ENCODE data around the gene FLT3.
"Not testable (repeated sequence)": the region's sequence is repeated elsewhere in the genome, so short reads cannot be mapped to it uniquely, and the experiment has no call there.

Gene FLT3

DNA sequence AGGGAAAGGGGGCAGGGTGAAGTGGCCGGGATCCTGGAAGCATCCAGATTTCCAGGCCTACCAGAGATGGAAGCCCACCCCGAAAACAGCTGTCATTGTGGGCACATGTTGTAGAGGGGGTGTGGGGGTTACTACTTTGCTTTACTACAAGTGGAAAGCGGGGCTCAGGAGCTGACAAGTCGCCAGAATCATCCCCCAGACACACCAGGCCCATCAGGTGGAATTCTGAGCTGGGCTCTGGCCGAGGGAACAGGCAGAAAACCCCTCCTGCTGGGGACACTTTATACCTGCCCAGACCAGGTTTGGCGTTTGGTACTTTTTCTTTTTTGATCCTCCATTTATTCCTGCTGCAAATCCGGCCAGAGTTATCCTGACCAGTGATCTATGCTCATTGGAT lies 135.0 kb downstream of the FLT3 start:
- no peak overlapping the region for H3K4me3 ChIP-seq (ENCODE audit: low read depth, low read length)
- H3K27me3 ChIP-seq (ENCODE audit: insufficient read depth, low read depth, severe bottlenecking): peaks cover 100% of the 10 kb centered on the region
- no peak for DNase-seq
- H3K27ac ChIP-seq: no peak overlapping the region
- H3K36me3 ChIP-seq: no peaks in the 10 kb centered on the region
- peaks cover 41% of the 10 kb centered on the region for H3K9me3 ChIP-seq (ENCODE audit: severe bottlenecking)
- TF ChIP-seq, protein P1, sequence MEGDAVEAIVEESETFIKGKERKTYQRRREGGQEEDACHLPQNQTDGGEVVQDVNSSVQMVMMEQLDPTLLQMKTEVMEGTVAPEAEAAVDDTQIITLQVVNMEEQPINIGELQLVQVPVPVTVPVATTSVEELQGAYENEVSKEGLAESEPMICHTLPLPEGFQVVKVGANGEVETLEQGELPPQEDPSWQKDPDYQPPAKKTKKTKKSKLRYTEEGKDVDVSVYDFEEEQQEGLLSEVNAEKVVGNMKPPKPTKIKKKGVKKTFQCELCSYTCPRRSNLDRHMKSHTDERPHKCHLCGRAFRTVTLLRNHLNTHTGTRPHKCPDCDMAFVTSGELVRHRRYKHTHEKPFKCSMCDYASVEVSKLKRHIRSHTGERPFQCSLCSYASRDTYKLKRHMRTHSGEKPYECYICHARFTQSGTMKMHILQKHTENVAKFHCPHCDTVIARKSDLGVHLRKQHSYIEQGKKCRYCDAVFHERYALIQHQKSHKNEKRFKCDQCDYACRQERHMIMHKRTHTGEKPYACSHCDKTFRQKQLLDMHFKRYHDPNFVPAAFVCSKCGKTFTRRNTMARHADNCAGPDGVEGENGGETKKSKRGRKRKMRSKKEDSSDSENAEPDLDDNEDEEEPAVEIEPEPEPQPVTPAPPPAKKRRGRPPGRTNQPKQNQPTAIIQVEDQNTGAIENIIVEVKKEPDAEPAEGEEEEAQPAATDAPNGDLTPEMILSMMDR (IDR thresholded peaks at IDR 0.05; ENCODE audit: low read depth, low read length): no peak

DNA sequence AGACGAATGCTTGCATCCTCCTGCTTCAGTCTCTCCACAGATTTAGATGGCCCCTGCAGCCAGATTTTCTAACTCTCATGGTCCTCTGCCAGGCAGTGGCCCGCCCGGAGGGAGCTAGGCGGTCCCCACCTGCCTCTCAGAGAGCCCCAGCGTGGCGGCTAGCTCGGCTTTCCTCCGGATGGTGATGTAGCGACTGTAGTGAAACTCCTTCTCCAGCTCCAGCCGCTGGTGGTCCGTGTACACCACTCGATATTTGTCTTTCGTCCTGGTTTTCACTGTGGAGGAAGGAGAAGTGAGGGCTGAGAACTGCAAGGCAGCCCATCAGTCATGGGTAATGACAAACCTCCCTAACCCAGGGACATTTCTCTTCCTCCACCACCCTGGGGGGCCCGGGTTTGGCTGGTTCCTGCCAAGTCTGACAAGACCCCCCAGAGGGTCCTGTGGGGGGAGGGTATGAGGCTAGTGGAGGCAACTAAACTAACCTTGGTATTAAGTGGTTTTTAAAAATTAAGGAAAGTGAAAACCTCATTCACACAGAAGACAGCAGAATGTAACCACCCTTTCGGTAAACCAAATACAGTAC lies 135.5 kb downstream of the FLT3 start:
- TF ChIP-seq, protein P1 (IDR thresholded peaks at IDR 0.05; ENCODE audit: low read depth, low read length): no peak
- H3K4me3 ChIP-seq (ENCODE audit: low read depth, low read length): no peak overlapping the region
- peaks cover 100% of the 10 kb centered on the region for H3K27me3 ChIP-seq (ENCODE audit: insufficient read depth, low read depth, severe bottlenecking)

DNA sequence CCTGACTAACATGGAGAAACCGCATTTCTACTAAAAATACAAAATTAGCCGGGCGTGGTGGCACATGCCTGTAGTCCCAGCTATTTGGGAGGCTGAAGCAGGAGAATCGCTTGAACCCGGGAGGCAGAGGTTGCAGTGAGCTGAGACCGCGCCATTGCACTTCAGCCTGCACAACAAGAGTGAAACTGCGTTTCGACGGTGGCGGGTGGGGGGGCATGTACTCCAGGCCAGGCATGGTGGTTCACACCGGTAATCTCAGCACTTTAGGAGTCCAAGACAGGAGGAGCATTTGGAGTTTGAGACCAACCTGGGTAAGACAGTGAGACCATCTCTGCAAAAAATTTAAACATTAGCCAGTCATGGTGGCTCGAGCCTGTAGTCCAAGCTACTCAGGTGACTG lies 136.2 kb downstream of the FLT3 start:
- H3K27ac ChIP-seq; H3K4me3 ChIP-seq (ENCODE audit: low read depth, low read length); DNase-seq; H3K36me3 ChIP-seq: not testable (repeated sequence)
- H3K9me3 ChIP-seq (ENCODE audit: severe bottlenecking): peaks cover 38% of the 10 kb centered on the region
- H3K27me3 ChIP-seq (ENCODE audit: insufficient read depth, low read depth, severe bottlenecking): peaks cover 100% of the 10 kb centered on the region

More for the DNA sequence above, 135.5 kb downstream of the FLT3 start:
- peaks cover 41% of the 10 kb centered on the region for H3K9me3 ChIP-seq (ENCODE audit: severe bottlenecking)
- DNase-seq: no peak
- no peaks in the 10 kb centered on the region for H3K36me3 ChIP-seq
- no peak overlapping the region for H3K27ac ChIP-seq

DNA sequence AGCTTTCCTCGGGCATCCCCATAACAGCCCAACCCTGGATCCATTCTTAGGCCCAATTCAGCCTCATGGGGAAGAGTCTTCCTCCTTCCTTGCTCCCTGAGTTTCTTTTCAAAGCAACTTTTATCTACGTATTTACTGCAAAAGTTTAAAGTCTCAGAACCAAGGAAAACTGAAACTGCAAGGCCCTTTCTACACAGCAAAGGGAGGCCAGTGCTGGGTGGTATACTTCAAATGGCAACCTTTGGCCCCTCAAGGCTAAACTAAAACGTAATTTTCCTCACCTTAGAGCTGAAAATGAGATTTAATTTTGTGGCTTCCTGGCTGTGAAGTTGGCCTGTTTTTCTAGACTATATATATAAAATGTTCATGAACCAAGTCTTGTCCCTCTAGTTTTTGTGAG lies 136.9 kb downstream of the FLT3 start:
- peaks cover 31% of the 10 kb centered on the region for H3K9me3 ChIP-seq (ENCODE audit: severe bottlenecking)
- H3K27me3 ChIP-seq (ENCODE audit: insufficient read depth, low read depth, severe bottlenecking): peaks cover 100% of the 10 kb centered on the region
- H3K4me3 ChIP-seq (ENCODE audit: low read depth, low read length): no peak overlapping the region

DNA sequence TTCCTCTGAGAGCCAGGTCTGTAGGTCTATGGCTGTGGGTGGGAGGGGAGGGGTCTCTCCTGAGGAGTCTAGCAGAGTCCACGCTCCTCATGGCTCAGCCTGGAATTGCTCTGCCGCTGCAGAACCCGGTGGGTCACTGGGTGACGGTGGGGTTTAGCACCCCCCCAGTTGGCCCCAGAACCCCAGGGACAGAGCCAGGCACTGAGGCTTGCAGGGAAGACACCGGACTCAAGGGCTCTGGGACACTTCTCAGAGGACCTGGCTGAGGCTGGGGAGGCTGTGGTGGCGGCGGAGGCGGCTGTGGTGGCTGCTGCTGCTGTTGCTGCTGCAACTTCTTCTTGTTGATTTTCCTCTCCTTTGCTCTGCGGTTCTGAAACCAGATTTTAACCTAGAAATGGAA lies 137.4 kb downstream of the FLT3 start:
- TF ChIP-seq, protein P1 (IDR thresholded peaks at IDR 0.05; ENCODE audit: low read depth, low read length): no peak
- Histone ChIP-seq H3K27me3 (ENCODE audit: insufficient read depth, low read depth, severe bottlenecking) (peaks cover 100% of the 10 kb centered on the region), H3K36me3 (no peaks in the 10 kb centered on the region), H3K4me3 (ENCODE audit: low read depth, low read length) (no peak overlapping the region), H3K9me3 (ENCODE audit: severe bottlenecking) (peaks cover 26% of the 10 kb centered on the region), H3K27ac (no peak overlapping the region)
- no peak for DNase-seq

More for the DNA sequence above, 136.9 kb downstream of the FLT3 start:
- DNase-seq: no peak
- Histone ChIP-seq H3K27ac (no peak overlapping the region), H3K36me3 (no peaks in the 10 kb centered on the region)
- TF ChIP-seq, protein P1 (IDR thresholded peaks at IDR 0.05; ENCODE audit: low read depth, low read length): no peak

DNA sequence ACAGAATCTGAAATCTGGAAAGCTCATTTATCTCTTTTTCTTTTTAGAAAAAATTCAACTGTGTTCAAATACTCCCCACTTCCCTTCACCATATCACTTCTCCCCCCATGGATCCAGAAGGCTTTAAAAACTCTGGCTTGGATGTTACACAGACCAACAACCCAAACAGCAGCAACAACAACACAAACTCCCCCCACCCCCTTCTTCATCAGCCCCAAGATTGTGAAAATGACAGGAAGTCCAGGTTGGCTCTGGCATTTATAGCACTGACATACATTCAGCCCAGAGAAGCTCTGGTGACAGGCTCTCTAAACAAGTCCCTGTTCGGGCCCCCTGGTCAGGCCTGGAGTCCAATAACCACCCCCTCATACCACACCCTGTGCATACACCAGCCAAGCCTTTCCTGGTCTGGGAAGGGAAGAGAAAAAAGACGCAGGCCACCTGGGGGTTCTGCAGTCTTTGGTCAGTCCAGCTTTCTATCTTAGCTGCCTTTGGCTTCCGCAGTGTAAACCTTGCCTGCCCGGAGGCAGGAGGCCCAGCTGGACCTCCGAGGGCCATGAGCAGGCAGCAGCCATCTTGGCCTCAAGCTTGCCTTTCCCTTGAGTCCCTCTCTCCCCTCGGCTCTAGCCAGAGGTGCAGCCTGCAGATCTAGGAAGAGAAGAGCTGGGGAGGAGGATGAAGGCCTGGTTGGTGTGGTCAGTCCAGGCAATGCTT lies 138.1 kb downstream of the FLT3 start:
- no peak overlapping the region for H3K4me3 ChIP-seq (ENCODE audit: low read depth, low read length)
- peaks cover 100% of the 10 kb centered on the region for H3K27me3 ChIP-seq (ENCODE audit: insufficient read depth, low read depth, severe bottlenecking)
- TF ChIP-seq, protein P1 (IDR thresholded peaks at IDR 0.05; ENCODE audit: low read depth, low read length): no peak
- H3K27ac ChIP-seq: no peak overlapping the region
- DNase-seq: no peak
- H3K36me3 ChIP-seq: no peaks in the 10 kb centered on the region
- H3K9me3 ChIP-seq (ENCODE audit: severe bottlenecking): peaks cover 19% of the 10 kb centered on the region

All from WERI-Rb-1 (cell line).